Esophagus squamous epithelium (tissue), 5 donors: Measurements from ENCODE around the gene MAGEA9B. TPM values are rescaled to one million over a fixed set of nuclear protein-coding genes. Genes with fewer than 3 reads are reported as not detected.
"Not testable (repeated sequence)": the region's sequence is repeated elsewhere in the genome, so short reads cannot be mapped to it uniquely, and the experiment has no call there.

ENCODE experiments used
- DNase-seq: peaks from one replicate; lab custom pipeline; 2025; lab: John Stamatoyannopoulos, UW
- H3K27ac ChIP-seq, 4 donors: fragments of 200-600 bp; sonication (generic); one replicate each; pipeline ENCODE4 v1.5.1; 2016 to 2019; ENCODE audit warnings: mild to moderate bottlenecking in 1 of 4
- H3K27me3 ChIP-seq, 4 donors: fragments of 200-600 bp; sonication (generic); 1 replicate in 3 of 4; 2 replicates in 1 of 4; pipeline versions ENCODE4 v1.5.1 to v1.6.0; 2017 to 2021; ENCODE audit warnings: antibody characterized with exemption in 1 of 4
- H3K36me3 ChIP-seq, 3 donors: fragments of 200-600 bp; sonication (generic); one replicate each; pipeline ENCODE4 v1.5.1; 2016 to 2019
- H3K4me1 ChIP-seq, 3 donors: fragments of 200-600 bp; sonication (generic); one replicate each; pipeline ENCODE4 v1.5.1; 2017 to 2019
- H3K4me3 ChIP-seq, 4 donors: fragments of 200-600 bp; sonication (generic); 1 replicate in 3 of 4; 2 replicates in 1 of 4; pipeline ENCODE4 v1.5.1; 2016 to 2019; ENCODE audit warnings: mild to moderate bottlenecking in 2 of 4, moderate library complexity in 1 of 4
- H3K9me3 ChIP-seq, 3 donors: fragments of 200-600 bp; sonication (generic); one replicate each; pipeline ENCODE4 v1.5.1; 2016 to 2019
- CTCF ChIP-seq, 6 experiments: fragments of 450-650 bp in 4 of 6; fragments of 200-600 bp in 2 of 6; sonication (generic) in 2 of 6; IDR thresholded peaks; one replicate each; pipeline ENCODE4 v1.5.1; 2016 to 2019; ENCODE audit warnings: antibody characterized with exemption in 6 of 6, mild to moderate bottlenecking in 4 of 6, moderate library complexity in 4 of 6
- POLR2A ChIP-seq, 4 donors: fragments of 450-650 bp; IDR thresholded peaks; one replicate each; pipeline ENCODE4 v1.6.1; 2017; ENCODE audit warnings: antibody characterized with exemption in 4 of 4, mild to moderate bottlenecking in 4 of 4, moderate library complexity in 3 of 4
- WGBS, 2 donors: methylation state at CpG; one replicate each; pipeline ENCODE4 v1.1.5; 2018; 5-methylcytosine and 5-hydroxymethylcytosine counted together
- intact Hi-C: fragments of 100-400 bp; cut with DNase I; formaldehyde crosslinking; loops from one replicate; pipeline ENCODE4 v1.15.0; 2022
- total RNA-seq, 4 donors: library from RNA; depleted of rRNA; stranded (reverse); fragments of >200 nt; gene quantifications; one replicate each; pipeline ENCODE4 v1.1.0, GENCODE V29; 2016
- donor health status: DM: yes; HTN: yes; CAD: no.

MAGEA9B gene
- not detected for total RNA-seq

GRCh38 chrX:149587359-149587758, at the start of gene MAGEA9B:
MAGEA9B (minus strand) TSS chrX:149587459; CDS start chrX:149583179, 4,280 bp downstream.
- H3K4me1 ChIP-seq, intact Hi-C loops, H3K9me3 ChIP-seq, H3K27me3 ChIP-seq, H3K4me3 ChIP-seq, H3K27ac ChIP-seq, H3K36me3 ChIP-seq, DNase-seq: not testable (repeated sequence)
- WGBS, 2 donors: no CpG with 5 or more reads among the region's 12 CpGs

- no peak for TF ChIP-seq POLR2A (IDR thresholded peaks at IDR 0.05)
- TF ChIP-seq CTCF (IDR thresholded peaks at IDR 0.05): no peak
- Histone ChIP-seq H3K9me3 (no peaks in the 10 kb centered on the region), H3K4me3 (no peak overlapping the region), H3K27me3 (no peaks in the 10 kb centered on the region), H3K27ac (peak overlapping the region in 1 of 4 donors; percentile 29), H3K4me1 (peaks cover 0 to 36% (median 6%) of the 10 kb centered on the region in 3 donors), H3K36me3 (no peaks in the 10 kb centered on the region)
- no peak for DNase-seq
- intact Hi-C loops: loop anchor here (10.0 kb wide), 1 partner anchor 69 kb away; no protein-coding TSS in a partner anchor
These were observed 46.3 kb upstream of the MAGEA9B start for GRCh38 chrX:149633511-149633910.

GRCh38 chrX:149631234-149632165, 44.2 kb upstream of the MAGEA9B start, which contains the start of gene TMEM185A:
TMEM185A (minus strand) TSS chrX:149631792; CDS start chrX:149631580, 212 bp downstream.
- Histone ChIP-seq H3K4me1 (peaks cover 0 to 55% (median 6%) of the 10 kb centered on the region in 3 donors), H3K9me3 (no peaks in the 10 kb centered on the region), H3K27ac (peak within 1 kb of the TSS; percentile 66 to 83 (median 79)), H3K36me3 (no peaks in the 10 kb centered on the region), H3K27me3 (no peaks in the 10 kb centered on the region), H3K4me3 (peak within 1 kb of the TSS; percentile 61 to 76 (median 73))
- no peak for DNase-seq
- 4 to 45% methylated on average over 16 to 46 of the region's 102 CpGs for WGBS, 2 donors
- intact Hi-C loops: loop anchor here (10.0 kb wide), 1 partner anchor 67 kb away; no protein-coding TSS in a partner anchor
- peak in 1 of 4 donors; percentile 15 for TF ChIP-seq POLR2A (IDR thresholded peaks at IDR 0.05)
- no peak for TF ChIP-seq CTCF (IDR thresholded peaks at IDR 0.05)

GRCh38 chrX:149630681-149631233, 43.5 kb upstream of the MAGEA9B start:
- intact Hi-C loops: loop anchor here (10.0 kb wide), 1 partner anchor 66 kb away; no protein-coding TSS in a partner anchor
- H3K4me3 ChIP-seq: peak overlapping the region; percentile 61 to 76 (median 73)
- no peaks in the 10 kb centered on the region for H3K9me3 ChIP-seq
- peaks cover 0 to 62% (median 6%) of the 10 kb centered on the region in 3 donors for H3K4me1 ChIP-seq
- H3K36me3 ChIP-seq: no peaks in the 10 kb centered on the region
- peak overlapping the region; percentile 66 to 83 (median 79) for H3K27ac ChIP-seq
- WGBS, 2 donors: 3 to 40% methylated on average over 14 to 15 of the region's 16 CpGs
- no peak for TF ChIP-seq CTCF (IDR thresholded peaks at IDR 0.05)
- no peak for TF ChIP-seq POLR2A (IDR thresholded peaks at IDR 0.05)
- no peak for DNase-seq
- H3K27me3 ChIP-seq: no peaks in the 10 kb centered on the region

- Histone ChIP-seq H3K27me3 (no peaks in the 10 kb centered on the region), H3K4me1 (peaks cover 0 to 66% (median 6%) of the 10 kb centered on the region in 3 donors), H3K4me3 (peak overlapping the region in 3 of 4 donors; percentile 61 to 76 (median 70)), H3K9me3 (no peaks in the 10 kb centered on the region), H3K36me3 (no peaks in the 10 kb centered on the region), H3K27ac (peak overlapping the region in 2 of 4 donors; percentile 66 to 83)
- 42 to 65% methylated on average over 4 of the region's 5 CpGs for WGBS, 2 donors
- TF ChIP-seq POLR2A (IDR thresholded peaks at IDR 0.05): no peak
- TF ChIP-seq CTCF (IDR thresholded peaks at IDR 0.05): no peak
- no peak for DNase-seq
- intact Hi-C loops: loop anchor here (10.0 kb wide), 1 partner anchor 65 kb away; no protein-coding TSS in a partner anchor
These were observed 42.6 kb upstream of the MAGEA9B start for GRCh38 chrX:149629730-149630387.
